Lung (tissue), 12 donors: Measurements from ENCODE around the gene PRKD1. TPM values are rescaled to one million over a fixed set of nuclear protein-coding genes. Genes with fewer than 3 reads are reported as not detected.

Source experiments
- ATAC-seq: fragments of 200-7000 bp; cut with Tn5 transposase; one replicate; pipeline ENCODE4 v1.9.1; 2020; ENCODE audit warnings: moderate number of reproducible peaks; ENCODE audit not compliant: insufficient read depth, low FRiP score
- DNase-seq, 3 donors: peaks; one replicate each; pipeline ENCODE4 v3.0.0-alpha.2; 2013 to 2017
- H3K27ac ChIP-seq, 2 donors: one replicate each; pipeline ENCODE4 v1.5.1; 2013; ENCODE audit warnings: mild to moderate bottlenecking in 2 of 2, moderate library complexity in 2 of 2, control low read depth in 1 of 2, inconsistent platforms in 1 of 2, low read depth in 1 of 2, low read length in 1 of 2
- H3K27me3 ChIP-seq, 3 donors: one replicate each; pipeline ENCODE4 v1.5.1; 2013; ENCODE audit warnings: low read length in 2 of 3; ENCODE audit not compliant: control insufficient read depth in 3 of 3, insufficient read depth in 3 of 3
- H3K36me3 ChIP-seq, 4 donors: one replicate each; pipeline ENCODE4 v1.5.1; 2013; ENCODE audit warnings: low read length in 4 of 4, mild to moderate bottlenecking in 1 of 4, moderate library complexity in 1 of 4; ENCODE audit not compliant: control insufficient read depth in 4 of 4, insufficient read depth in 4 of 4
- H3K4me1 ChIP-seq, 5 donors: one replicate each; pipeline ENCODE4 v1.5.1; 2013; ENCODE audit warnings: low read length in 5 of 5, mild to moderate bottlenecking in 2 of 5, moderate library complexity in 1 of 5; ENCODE audit not compliant: control insufficient read depth in 5 of 5, insufficient read depth in 5 of 5
- H3K4me3 ChIP-seq: one replicate; pipeline ENCODE4 v1.5.1; 2013; ENCODE audit warnings: mild to moderate bottlenecking, control low read depth, moderate library complexity
- H3K9ac ChIP-seq, 2 donors: one replicate each; pipeline ENCODE4 v1.5.1; 2013; ENCODE audit warnings: low read length in 2 of 2, control low read depth in 1 of 2; ENCODE audit not compliant: insufficient read depth in 1 of 2
- H3K9me3 ChIP-seq, 4 donors: one replicate each; pipeline ENCODE4 v1.5.1; 2013; ENCODE audit warnings: low read length in 3 of 4, mild to moderate bottlenecking in 1 of 4, moderate library complexity in 1 of 4; ENCODE audit not compliant: control insufficient read depth in 4 of 4, insufficient read depth in 3 of 4
- CTCF ChIP-seq: IDR thresholded peaks from 2 replicates; pipeline ENCODE4 v1.5.1; 2012; ENCODE audit warnings: mild to moderate bottlenecking; ENCODE audit errors: control extremely low read depth, extremely low read depth
- WGBS, 2 donors: extraction: QIAGEN DNeasy Blood & Tissue Kit; methylation state at CpG; one replicate each; pipeline ENCODE4 v1.1.7; 2013; 5-methylcytosine and 5-hydroxymethylcytosine counted together
- polyA plus RNA-seq, 2 donors: library from polyadenylated mRNA; stranded (reverse); fragments of 200-250 nt; gene quantifications; one replicate each; pipeline ENCODE4 v1.2.1, GENCODE V29; 2013
- total RNA-seq, 2 donors: library from RNA; depleted of rRNA in 1 of 2; stranded (reverse); fragments of >200 nt in 1 of 2; gene quantifications; one replicate each; pipeline ENCODE4 v1.2.1, GENCODE V29; 2014 to 2021
- donor health status: control.
- donor health status: control.
- donor health status: Bipolar disorder and iron deficiency.
- donor health status: healthy.
- donor health status: DM: yes; HTN: yes; CAD: no.

The PRKD1 gene
- total and polyA plus RNA-seq, 4 donors: 4.0 to 20.9 (median 11.2) TPM

DNA sequence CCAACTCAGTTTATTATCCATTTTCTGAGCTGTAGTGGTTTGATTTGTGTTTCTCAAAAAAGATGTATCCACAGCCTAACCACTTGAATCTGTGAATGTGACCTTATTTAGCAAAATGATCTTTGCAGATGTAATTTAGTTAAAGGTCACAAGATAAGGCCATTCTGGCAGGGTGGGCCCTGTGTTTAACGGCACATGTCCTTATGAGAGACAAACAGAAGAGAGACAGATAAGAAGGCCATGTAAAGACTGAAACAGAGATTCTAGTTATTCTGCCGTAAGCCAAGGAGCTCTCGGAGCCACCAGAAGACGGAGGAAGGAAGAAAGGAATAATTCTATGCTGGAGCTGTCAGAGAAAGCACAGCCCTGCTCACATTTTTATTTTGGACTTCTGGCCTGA, 374.2 kb downstream of the PRKD1 start:
- Histone ChIP-seq H3K27ac (peak overlapping the region in 1 of 2 donors; percentile 7), H3K9me3 (no peaks in the 10 kb centered on the region), H3K36me3 (no peaks in the 10 kb centered on the region), H3K9ac (no peak overlapping the region), H3K4me3 (no peak overlapping the region), H3K27me3 (no peaks in the 10 kb centered on the region), H3K4me1 (no peaks in the 10 kb centered on the region)
- ATAC-seq: no peak
- WGBS, 2 donors: 75 to 76% methylated on average over 4 of the region's 4 CpGs
- no peak for DNase-seq
- TF ChIP-seq CTCF: no peak

DNA sequence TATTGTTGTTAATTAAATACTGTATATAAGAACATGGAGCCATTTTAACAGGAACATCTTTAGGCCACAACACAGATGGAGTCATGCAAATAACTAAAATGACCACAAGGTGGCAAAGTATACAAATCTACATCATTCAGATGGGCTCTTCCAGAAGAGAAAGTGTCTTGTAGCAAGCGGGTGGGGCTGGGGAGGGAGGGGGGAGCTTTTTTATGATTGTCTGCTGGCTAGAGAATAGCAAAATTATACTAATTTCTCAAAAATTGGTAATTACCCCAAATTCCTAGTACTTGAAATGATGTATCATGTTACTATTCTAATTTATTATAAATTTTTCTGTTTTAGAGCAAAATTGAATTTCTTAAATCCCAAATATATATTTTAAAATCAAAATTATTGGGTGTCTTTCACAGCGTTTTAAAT, 378.7 kb downstream of the PRKD1 start:
- H3K4me3 ChIP-seq: no peak overlapping the region
- WGBS, 2 donors: 24 to 33% methylated on average over 2 of the region's 2 CpGs
- H3K27ac ChIP-seq: no peak overlapping the region
- no peaks in the 10 kb centered on the region for H3K27me3 ChIP-seq
- no peaks in the 10 kb centered on the region for H3K9me3 ChIP-seq
- peak; percentile 36 for TF ChIP-seq CTCF
- H3K9ac ChIP-seq: no peak overlapping the region
- no peak for ATAC-seq
- peak in 2 of 3 donors; percentile 66 to 68 for DNase-seq
- no peaks in the 10 kb centered on the region for H3K4me1 ChIP-seq
- H3K36me3 ChIP-seq: no peaks in the 10 kb centered on the region

DNA sequence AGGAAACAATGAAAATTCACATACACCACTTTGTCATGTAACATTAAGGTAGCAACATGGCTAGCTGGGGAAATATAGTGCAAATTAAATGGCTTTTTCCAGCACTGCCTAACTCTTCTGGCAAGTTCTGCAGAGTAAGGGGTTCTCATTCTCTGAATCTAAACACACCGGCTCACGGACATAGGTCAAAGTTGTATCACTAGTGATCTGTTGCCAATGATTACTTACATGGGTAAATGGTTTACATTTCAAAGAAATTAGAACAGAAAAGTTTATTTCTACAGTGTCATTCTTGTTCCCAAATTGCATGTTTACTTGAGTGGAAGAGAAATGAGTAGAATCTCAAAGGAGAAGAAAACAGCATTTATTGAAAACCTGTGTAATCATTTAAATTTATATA, 381.9 kb downstream of the PRKD1 start:
- no peaks in the 10 kb centered on the region for H3K36me3 ChIP-seq
- no peak for ATAC-seq
- H3K27me3 ChIP-seq: no peaks in the 10 kb centered on the region
- no peaks in the 10 kb centered on the region for H3K4me1 ChIP-seq
- H3K4me3 ChIP-seq: no peak overlapping the region
- peak in 2 of 3 donors; percentile 28 to 42 for DNase-seq
- H3K9me3 ChIP-seq: no peaks in the 10 kb centered on the region
- no peak for TF ChIP-seq CTCF
- H3K9ac ChIP-seq: no peak overlapping the region
- no peak overlapping the region for H3K27ac ChIP-seq
- 71 to 76% methylated on average over 2 of the region's 2 CpGs for WGBS, 2 donors

- no peaks in the 10 kb centered on the region for H3K9me3 ChIP-seq
- DNase-seq: peak in 2 of 3 donors; percentile 13 to 21
- no peak overlapping the region for H3K27ac ChIP-seq
- H3K4me1 ChIP-seq: no peaks in the 10 kb centered on the region
- H3K9ac ChIP-seq: no peak overlapping the region
- H3K36me3 ChIP-seq: no peaks in the 10 kb centered on the region
- ATAC-seq: no peak
- no peak for TF ChIP-seq CTCF
- peaks cover 0 to 2% (median 0%) of the 10 kb centered on the region in 3 donors for H3K27me3 ChIP-seq
- H3K4me3 ChIP-seq: no peak overlapping the region
These were observed 390.6 kb downstream of the PRKD1 start for GRCh38 chr14:29536886-29537511.
